Astrocyte (in vitro differentiated cells and primary cell): ENCODE data around the gene MRPS2.

Experiments
- EZH2 ChIP-seq: IDR thresholded peaks from 2 replicates; pipeline ENCODE4 v1.6.1; 2012; ENCODE audit warnings: mild to moderate bottlenecking, low read length, inconsistent platforms; ENCODE audit not compliant: insufficient read depth
- TF ChIP-seq, protein P1 (sequence below): IDR thresholded peaks from 2 replicates; pipeline ENCODE4 v1.5.1; 2011; ENCODE audit warnings: low read depth, mild to moderate bottlenecking, inconsistent platforms, low read length, moderate library complexity; ENCODE audit not compliant: insufficient read depth

DNA sequence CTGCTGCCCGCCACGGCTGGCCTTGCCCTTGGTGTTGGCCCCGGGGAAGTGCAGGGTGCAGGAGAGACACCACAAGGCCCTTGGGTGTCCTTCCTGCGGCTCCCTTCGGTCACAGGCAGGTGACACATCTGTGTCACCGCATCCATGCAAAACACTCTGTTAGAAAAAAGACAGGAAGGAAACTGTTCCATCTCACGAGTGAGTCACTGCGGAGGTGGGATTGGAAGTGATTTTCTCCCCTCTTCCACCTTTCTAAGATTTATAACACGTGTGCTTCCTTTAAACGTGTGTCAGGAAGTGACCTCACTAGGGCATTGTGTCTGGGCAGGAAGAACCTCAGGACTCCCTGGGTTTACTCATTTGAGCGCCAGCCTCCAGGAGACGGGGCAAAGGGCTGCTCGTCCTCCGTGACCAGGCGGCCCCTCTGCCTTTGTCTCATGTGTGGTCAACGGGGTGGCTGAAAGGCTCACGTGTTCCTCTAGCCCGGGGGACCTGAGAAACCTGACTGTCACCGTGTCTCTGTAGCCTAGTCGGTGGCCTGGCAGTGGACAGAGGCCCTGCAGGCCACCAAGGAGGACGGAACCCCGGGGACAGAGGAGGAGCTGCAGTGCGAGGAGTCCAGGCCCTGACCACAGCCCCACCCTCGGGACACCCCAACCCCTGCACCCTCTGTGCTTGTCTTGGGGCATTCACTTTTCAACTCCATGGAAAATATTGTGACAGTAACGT, 15.8 kb downstream of the MRPS2 start:
- TF ChIP-seq, protein P1, sequence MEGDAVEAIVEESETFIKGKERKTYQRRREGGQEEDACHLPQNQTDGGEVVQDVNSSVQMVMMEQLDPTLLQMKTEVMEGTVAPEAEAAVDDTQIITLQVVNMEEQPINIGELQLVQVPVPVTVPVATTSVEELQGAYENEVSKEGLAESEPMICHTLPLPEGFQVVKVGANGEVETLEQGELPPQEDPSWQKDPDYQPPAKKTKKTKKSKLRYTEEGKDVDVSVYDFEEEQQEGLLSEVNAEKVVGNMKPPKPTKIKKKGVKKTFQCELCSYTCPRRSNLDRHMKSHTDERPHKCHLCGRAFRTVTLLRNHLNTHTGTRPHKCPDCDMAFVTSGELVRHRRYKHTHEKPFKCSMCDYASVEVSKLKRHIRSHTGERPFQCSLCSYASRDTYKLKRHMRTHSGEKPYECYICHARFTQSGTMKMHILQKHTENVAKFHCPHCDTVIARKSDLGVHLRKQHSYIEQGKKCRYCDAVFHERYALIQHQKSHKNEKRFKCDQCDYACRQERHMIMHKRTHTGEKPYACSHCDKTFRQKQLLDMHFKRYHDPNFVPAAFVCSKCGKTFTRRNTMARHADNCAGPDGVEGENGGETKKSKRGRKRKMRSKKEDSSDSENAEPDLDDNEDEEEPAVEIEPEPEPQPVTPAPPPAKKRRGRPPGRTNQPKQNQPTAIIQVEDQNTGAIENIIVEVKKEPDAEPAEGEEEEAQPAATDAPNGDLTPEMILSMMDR: no peak
- no peak for TF ChIP-seq EZH2
